GDM1 (cell line): ENCODE measurements around the gene PDZD2.
"Not testable (repeated sequence)": the region's sequence is repeated elsewhere in the genome, so short reads cannot be mapped to it uniquely, and the experiment has no call there.

Source experiments
- DNase-seq: peaks from one replicate; lab custom pipeline; 2025; lab: John Stamatoyannopoulos, UW

Gene PDZD2

GRCh38 chr5:32080565-32080964 is 441.6 kb downstream of the PDZD2 start:
- not testable (repeated sequence) for DNase-seq

GRCh38 chr5:32082701-32083100 is 443.8 kb downstream of the PDZD2 start:
- no peak for DNase-seq

DNA sequence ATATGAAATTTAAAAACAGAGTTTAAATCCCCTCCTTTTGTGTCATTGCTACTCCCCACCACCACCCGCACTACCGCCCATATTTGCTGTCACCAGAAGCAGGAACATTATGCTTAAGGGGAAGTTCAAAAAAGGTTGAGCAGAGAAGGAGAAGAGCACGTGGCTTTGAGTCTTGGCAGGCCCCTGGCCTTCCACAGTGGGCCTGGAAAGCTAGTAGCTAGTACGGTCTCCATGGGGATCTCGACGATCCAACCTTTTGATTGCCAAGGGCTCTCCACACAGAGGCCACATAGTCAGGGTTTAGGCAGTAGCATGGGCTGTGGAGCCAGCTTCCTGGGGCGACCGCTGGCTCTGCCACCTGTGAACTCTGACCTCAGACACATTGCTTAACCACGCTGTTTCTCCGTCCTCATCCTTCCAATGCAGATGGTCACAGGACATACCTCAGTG is 445.1 kb downstream of the PDZD2 start:
- peak; percentile 20 for DNase-seq

DNA sequence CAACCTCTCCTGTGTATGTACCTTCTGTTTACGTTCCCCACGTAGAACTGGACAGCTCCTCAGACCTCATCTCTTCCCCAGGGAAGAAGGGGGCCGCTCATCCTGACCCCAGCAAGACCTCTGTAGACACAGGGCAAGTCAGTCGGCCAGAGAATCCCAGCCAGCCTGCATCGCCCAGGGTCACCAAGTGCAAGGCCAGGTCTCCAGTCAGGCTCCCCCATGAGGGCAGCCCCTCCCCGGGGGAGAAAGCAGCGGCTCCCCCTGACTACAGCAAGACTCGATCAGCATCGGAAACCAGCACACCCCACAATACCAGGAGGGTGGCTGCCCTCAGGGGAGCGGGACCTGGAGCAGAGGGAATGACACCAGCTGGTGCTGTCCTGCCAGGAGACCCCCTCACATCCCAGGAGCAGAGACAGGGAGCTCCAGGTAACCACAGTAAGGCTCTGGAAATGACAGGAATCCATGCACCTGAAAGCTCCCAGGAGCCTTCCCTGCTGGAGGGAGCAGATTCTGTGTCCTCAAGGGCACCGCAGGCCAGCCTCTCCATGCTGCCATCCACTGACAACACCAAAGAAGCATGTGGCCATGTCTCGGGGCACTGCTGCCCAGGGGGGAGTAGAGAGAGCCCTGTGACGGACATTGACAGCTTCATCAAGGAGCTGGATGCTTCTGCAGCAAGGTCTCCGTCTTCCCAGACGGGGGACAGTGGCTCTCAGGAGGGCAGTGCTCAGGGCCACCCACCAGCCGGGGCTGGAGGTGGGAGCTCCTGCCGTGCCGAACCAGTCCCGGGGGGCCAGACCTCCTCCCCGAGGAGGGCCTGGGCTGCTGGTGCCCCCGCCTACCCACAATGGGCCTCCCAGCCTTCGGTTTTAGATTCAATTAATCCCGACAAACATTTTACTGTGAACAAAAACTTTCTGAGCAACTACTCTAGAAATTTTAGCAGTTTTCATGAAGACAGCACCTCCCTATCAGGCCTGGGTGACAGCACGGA is 448.5 kb downstream of the PDZD2 start:
- no peak for DNase-seq

DNA sequence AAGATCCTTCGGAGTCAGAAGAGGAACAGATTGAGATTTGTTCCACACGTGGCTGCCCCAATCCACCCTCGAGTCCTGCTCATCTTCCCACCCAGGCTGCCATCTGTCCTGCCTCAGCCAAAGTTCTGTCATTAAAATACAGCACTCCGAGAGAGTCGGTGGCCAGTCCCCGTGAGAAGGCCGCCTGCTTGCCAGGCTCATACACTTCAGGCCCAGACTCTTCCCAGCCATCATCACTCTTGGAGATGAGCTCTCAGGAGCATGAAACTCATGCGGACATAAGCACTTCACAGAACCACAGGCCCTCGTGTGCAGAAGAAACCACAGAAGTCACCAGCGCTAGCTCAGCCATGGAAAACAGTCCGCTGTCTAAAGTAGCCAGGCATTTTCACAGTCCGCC is 449.3 kb downstream of the PDZD2 start:
- DNase-seq, result no peak

DNA sequence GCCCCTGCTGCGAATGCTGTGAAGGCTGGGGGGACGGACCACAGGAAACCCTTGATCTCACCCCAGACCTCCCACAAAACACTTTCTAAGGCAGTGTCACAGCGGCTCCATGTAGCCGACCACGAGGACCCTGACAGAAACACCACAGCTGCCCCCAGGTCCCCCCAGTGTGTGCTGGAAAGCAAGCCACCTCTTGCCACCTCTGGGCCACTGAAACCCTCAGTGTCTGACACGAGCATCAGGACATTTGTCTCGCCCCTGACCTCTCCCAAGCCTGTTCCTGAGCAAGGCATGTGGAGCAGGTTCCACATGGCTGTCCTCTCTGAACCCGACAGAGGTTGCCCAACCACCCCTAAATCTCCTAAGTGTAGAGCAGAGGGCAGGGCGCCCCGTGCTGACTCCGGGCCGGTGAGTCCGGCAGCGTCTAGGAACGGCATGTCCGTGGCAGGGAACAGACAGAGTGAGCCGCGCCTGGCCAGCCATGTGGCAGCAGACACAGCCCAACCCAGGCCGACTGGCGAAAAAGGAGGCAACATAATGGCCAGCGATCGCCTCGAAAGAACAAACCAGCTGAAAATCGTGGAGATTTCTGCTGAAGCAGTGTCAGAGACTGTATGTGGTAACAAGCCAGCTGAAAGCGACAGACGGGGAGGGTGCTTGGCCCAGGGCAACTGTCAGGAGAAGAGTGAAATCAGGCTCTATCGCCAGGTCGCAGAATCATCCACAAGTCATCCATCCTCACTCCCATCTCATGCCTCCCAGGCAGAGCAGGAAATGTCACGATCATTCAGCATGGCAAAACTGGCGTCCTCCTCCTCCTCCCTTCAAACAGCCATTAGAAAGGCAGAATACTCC is 450.4 kb downstream of the PDZD2 start:
- DNase-seq, result no peak

DNA sequence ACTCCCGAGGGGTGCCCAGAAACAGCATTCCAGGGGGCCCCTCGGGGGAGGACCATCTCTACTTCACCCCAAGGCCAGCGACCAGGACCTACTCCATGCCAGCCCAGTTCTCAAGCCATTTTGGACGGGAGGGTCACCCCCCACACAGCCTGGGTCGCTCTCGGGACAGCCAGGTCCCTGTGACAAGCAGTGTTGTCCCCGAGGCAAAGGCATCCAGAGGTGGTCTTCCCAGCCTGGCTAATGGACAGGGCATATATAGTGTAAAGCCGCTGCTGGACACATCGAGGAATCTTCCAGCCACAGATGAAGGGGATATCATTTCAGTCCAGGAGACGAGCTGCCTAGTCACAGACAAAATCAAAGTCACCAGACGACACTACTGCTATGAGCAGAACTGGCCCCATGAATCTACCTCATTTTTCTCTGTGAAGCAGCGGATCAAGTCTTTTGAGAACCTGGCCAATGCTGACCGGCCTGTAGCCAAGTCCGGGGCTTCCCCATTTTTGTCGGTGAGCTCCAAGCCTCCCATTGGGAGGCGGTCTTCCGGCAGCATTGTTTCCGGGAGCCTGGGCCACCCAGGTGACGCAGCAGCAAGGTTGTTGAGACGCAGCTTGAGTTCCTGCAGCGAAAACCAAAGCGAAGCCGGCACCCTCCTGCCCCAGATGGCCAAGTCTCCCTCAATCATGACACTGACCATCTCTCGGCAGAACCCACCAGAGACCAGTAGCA is 451.3 kb downstream of the PDZD2 start:
- no peak for DNase-seq

- DNase-seq, result no peak
Observed at GRCh38 chr5:32090755-32091128, 451.8 kb downstream of the PDZD2 start.

DNA sequence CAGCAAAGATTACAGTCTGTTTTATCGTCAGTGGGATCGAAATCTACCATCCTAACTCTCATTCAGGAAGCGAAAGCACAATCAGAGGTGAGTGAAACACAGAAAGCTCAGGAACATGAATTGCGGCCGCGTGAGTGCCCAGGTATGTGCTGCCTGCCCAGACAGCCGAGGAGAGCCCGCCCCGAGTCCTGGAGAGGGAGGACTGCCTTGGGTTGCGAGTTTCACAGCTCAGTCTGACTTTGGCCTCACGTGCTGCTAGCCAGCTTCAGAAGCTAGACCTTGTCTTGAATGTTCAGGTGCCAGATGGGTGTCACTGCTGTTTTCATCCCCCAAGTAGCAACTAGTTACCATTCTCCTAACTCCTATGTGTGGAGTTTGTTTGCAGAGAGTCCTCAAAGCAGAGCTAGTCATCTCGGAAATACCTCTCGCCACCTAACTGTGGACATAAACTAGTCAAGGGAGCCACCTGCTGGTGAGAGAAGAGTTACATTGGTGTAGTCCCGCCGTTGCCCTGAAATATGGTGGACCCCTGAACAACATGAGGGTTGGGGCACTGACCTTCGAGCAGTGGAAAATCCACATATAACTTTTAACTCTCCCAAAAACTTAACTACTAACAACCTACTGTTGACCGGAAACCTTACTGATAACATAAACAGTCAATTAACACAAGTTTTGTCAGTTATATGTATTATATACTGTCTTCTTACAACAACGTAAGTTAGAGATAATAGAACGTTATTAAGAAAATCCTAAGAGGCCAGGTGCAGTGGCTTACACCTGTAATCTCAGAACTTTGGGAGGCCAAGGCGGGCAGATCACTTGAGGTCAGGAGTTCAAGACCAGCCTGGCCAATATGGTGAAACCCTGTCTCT is 454.2 kb downstream of the PDZD2 start:
- DNase-seq, result peak; percentile 58

DNA sequence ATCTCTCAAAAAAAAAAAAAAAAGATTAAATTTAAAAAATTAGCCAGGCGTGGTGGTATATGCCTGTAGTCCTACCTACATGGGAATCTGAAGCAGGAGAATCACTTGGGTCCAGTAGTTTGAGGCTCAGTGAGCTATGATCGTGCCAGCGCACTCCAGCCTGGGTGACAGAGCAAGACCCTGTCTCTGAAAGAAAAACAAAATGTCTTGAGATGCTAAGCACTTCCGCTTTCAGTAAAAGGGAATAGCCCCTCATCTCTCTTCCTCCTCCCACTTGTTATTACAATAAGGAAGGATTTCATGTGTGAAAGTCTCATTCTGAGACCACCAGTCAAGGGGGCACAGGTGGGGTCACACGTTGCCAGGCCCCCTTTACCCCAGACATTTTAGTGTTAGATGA is 455.8 kb downstream of the PDZD2 start:
- no peak for DNase-seq

DNA sequence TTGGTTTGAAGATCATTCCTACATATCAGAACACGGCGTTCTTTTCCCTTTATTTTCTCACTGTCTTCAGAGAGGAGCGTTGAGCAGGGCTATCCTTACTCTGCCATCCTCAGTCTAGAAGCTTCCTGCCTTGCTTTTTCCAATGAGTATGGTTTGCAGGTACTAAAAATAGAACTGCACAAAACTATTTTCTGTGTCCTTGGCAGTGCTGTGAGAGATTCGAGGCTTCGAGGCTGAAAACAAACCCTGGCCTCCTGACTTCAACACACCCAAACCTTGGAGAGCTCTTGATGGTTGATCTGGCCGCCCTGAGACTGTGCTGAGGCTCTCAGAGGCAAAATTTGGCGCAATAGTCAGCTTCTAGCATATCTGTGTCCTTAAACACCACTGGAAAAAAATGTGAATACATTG is 456.3 kb downstream of the PDZD2 start:
- no peak for DNase-seq

DNA sequence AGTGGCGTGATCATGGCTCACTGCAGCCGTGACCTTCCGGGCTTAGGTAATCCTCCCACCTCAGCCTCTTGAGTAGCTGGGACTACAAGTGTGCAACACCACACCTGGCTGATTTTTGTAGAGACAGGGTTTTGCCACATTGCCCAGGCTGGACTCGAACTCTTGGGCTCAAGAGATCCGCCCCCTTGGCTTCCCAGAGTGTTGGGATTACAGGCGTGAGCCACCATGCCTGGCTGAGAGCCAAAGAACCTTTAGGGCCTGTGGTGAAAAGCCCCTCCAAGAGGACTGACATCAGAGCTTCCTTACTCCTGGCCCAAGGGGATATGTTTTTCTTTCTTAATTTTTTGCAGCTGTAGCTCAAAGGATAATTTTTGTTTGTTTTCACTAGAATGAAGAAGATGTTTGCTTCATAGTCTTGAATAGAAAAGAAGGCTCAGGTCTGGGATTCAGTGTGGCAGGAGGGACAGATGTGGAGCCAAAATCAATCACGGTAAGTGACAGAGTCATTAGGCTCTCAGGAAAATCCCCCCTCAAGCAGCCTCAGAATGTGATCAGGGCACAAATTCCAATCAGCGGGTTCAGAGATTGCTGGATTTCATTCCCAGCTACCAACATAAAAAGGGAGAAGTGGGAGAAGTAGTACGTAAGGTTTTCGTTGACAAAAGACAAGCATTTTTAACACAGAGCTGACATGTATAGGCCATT is 458.1 kb downstream of the PDZD2 start:
- no peak for DNase-seq

DNA sequence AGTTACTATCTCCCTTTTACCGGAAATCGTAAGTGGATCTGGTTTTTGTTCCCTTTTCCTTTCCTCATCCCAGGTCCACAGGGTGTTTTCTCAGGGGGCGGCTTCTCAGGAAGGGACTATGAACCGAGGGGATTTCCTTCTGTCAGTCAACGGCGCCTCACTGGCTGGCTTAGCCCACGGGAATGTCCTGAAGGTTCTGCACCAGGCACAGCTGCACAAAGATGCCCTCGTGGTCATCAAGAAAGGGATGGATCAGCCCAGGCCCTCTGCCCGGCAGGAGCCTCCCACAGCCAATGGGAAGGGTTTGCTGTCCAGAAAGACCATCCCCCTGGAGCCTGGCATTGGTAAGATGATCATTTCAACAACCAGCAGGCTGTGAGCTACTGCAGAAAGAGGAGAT is 459.4 kb downstream of the PDZD2 start:
- no peak for DNase-seq

DNA sequence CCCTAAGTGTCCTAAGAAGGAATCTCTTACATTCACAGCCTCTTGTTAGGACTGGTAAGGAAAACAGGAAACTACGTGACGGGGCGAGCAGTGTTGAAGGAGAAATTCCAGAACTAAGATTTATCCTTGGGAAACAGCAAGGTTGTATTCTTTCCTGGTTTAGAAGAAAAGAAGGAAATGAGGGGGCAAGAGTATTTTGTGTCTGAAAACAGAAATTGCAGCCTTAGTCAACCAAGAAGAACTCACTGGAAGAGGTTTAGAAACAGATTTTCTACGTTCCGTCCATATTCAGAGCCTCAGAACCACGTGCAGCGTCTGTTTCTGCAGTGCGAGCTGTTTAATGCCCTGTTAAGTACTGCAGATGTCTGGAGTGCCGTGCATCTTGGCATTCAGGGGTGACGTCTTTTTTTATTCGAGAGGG is 460.0 kb downstream of the PDZD2 start:
- no peak for DNase-seq

GRCh38 chr5:32099486-32100035 is 460.6 kb downstream of the PDZD2 start:
- DNase-seq, result no peak

GRCh38 chr5:32100230-32100629 is 461.3 kb downstream of the PDZD2 start:
- no peak for DNase-seq

DNA sequence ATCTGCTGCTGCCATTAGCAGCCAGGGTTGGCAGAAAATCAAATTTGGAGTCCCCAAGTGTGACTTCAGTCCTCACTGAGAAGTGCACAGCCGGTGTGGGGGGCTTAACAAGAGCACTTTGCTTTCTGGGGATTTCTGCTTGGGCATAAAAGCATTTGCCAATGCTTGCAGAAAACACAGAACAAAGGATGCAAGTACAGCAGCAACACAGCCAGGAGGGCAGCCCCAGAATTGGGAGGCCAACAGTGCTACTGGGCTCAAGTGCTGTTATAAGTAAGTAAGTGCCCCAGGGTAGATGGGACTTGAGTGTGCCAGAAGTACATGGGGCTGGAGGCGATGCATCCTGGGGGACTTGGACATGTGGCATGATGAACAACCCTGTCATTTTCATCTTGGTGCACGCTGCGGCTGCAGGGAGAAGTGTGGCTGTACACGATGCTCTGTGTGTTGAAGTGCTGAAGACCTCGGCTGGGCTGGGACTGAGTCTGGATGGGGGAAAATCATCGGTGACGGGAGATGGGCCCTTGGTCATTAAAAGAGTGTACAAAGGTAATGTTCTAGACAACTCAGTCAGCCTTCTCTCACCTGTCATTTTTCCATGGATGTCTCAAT is 461.9 kb downstream of the PDZD2 start:
- no peak for DNase-seq

GRCh38 chr5:32102254-32102986 is 463.5 kb downstream of the PDZD2 start:
- DNase-seq, result no peak

GRCh38 chr5:32103521-32103920 is 464.6 kb downstream of the PDZD2 start:
- DNase-seq, result no peak
